Measurements from ENCODE around the gene CALB2.

DNA sequence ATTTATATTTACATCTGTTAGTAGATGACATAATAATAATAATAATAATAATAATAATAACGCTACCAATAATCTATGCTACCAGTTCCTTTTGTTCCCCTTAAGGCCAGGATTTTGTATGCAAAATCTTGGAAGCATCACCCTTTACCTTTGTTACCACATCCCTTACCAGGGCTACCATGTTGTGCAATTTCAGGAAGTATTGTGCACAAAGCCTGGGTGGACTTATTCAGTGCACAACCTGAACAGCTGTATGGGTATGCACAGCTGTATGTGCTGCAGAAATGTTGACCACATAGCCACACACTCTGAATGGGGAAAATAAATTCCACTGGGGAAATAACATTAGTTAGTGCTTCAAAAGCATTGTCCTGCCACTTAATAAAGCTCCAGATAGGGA, 19.9 kb upstream of the CALB2 start:
- TF ChIP-seq MXI1 (conservative IDR thresholded peaks at IDR 0.05; ENCODE audit: poor library complexity, severe bottlenecking) (no peak), RAD21 (conservative IDR thresholded peaks at IDR 0.05) (no peak), TAF1 (IDR thresholded peaks at IDR 0.05; ENCODE audit: low read depth) (no peak), POLR2AphosphoS5 (IDR thresholded peaks at IDR 0.05) (no peak)
- TF ChIP-seq, protein P1, sequence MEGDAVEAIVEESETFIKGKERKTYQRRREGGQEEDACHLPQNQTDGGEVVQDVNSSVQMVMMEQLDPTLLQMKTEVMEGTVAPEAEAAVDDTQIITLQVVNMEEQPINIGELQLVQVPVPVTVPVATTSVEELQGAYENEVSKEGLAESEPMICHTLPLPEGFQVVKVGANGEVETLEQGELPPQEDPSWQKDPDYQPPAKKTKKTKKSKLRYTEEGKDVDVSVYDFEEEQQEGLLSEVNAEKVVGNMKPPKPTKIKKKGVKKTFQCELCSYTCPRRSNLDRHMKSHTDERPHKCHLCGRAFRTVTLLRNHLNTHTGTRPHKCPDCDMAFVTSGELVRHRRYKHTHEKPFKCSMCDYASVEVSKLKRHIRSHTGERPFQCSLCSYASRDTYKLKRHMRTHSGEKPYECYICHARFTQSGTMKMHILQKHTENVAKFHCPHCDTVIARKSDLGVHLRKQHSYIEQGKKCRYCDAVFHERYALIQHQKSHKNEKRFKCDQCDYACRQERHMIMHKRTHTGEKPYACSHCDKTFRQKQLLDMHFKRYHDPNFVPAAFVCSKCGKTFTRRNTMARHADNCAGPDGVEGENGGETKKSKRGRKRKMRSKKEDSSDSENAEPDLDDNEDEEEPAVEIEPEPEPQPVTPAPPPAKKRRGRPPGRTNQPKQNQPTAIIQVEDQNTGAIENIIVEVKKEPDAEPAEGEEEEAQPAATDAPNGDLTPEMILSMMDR (IDR thresholded peaks at IDR 0.05; ENCODE audit: poor library complexity, severe bottlenecking) = no peak

Data from neural cell (in vitro differentiated cells).